SK-N-SH (cell line): ENCODE measurements around the gene NT5C1A. TPM values are rescaled to one million over a fixed set of nuclear protein-coding genes. Genes with fewer than 3 reads are reported as not detected.
A peak's percentile ranks its signal among the peaks of the same experiment; 100 is the strongest.

ENCODE experiments used
- CTCF ChIA-PET: fragments of 300-600, 350-600 bp; formaldehyde crosslinking; extraction: SDS; loops from one replicate; lab custom pipeline; 2021; lab: Yijun Ruan, JAX
- POLR2A ChIA-PET: fragments of 350-600 bp; sonication (Branson Sonifier 250); formaldehyde crosslinking; extraction: SDS; loops from one replicate; lab custom pipeline; 2020; ENCODE audit warnings: antibody characterized with exemption, inconsistent platforms; lab: Yijun Ruan, JAX
- DNase-seq: peaks from one replicate; pipeline ENCODE4 v3.0.0; 2012
- H2AFZ ChIP-seq: fragments of 200-600 bp; sonication (generic); 2 replicates; pipeline ENCODE4 v1.8.1; 2016; ENCODE audit warnings: antibody characterized with exemption, mild to moderate bottlenecking, low read depth
- H3F3A ChIP-seq: fragments of 200-600 bp; sonication (generic); replicated peaks from 2 replicates; pipeline ENCODE3; 2016; ENCODE audit warnings: antibody characterized with exemption, mild to moderate bottlenecking; ENCODE audit not compliant: insufficient read depth
- H3K27ac ChIP-seq, 2 experiments: fragments of 200-500 bp in 1 of 2; fragments of 200-600 bp in 1 of 2; sonication (Bioruptor generic) in 1 of 2; sonication (generic), shearing (Covaris generic) in 1 of 2; 2 replicates each; pipeline versions ENCODE4 v1.5.1 to v1.6.1; 2014 to 2016; ENCODE audit warnings: low read depth in 2 of 2, inconsistent platforms in 1 of 2, low read length in 1 of 2, mild to moderate bottlenecking in 1 of 2, mixed read lengths in 1 of 2
- H3K27me3 ChIP-seq: fragments of 200-600 bp; sonication (generic), shearing (Covaris generic); 2 replicates; pipeline ENCODE4 v1.6.1; 2016; ENCODE audit warnings: mixed run types; ENCODE audit not compliant: insufficient read depth
- H3K36me3 ChIP-seq, 2 experiments: fragments of 200-500 bp in 1 of 2; fragments of 200-600 bp in 1 of 2; sonication (Bioruptor generic) in 1 of 2; sonication (generic) in 1 of 2; replicated peaks in 1 of 2; 2 replicates each; pipeline versions ENCODE3 to v1.5.1; 2014 to 2016; ENCODE audit warnings: low read length in 1 of 2, mild to moderate bottlenecking in 1 of 2; ENCODE audit not compliant: insufficient read depth in 2 of 2, control insufficient read depth in 1 of 2
- H3K4me1 ChIP-seq, 2 experiments: fragments of 200-500 bp in 1 of 2; fragments of 200-600 bp in 1 of 2; sonication (Bioruptor generic) in 1 of 2; sonication (generic), shearing (Covaris generic) in 1 of 2; 2 replicates each; pipeline versions ENCODE4 v1.5.1 to v1.6.1; 2014 to 2016; ENCODE audit warnings: low read depth in 1 of 2, low read length in 1 of 2, mixed run types in 1 of 2; ENCODE audit not compliant: insufficient read depth in 2 of 2, control insufficient read depth in 1 of 2
- H3K4me2 ChIP-seq: fragments of 200-600 bp; sonication (generic), shearing (Covaris generic); 2 replicates; pipeline ENCODE4 v1.6.1; 2017; ENCODE audit warnings: mixed run types
- H3K4me3 ChIP-seq, 2 experiments: fragments of 200-500 bp in 1 of 2; fragments of 200-600 bp in 1 of 2; sonication (Bioruptor generic) in 1 of 2; sonication (generic), shearing (Covaris generic) in 1 of 2; 2 replicates each; pipeline versions ENCODE4 v1.5.1 to v1.8.1; 2014 to 2016; ENCODE audit warnings: low read depth in 2 of 2, inconsistent platforms in 1 of 2, low read length in 1 of 2, mild to moderate bottlenecking in 1 of 2, mixed read lengths in 1 of 2, moderate library complexity in 1 of 2
- H3K79me2 ChIP-seq: fragments of 200-600 bp; sonication (generic); 2 replicates; pipeline ENCODE4 v1.8.1; 2017; ENCODE audit warnings: mild to moderate bottlenecking; ENCODE audit not compliant: insufficient read depth
- H3K9ac ChIP-seq: fragments of 200-600 bp; sonication (generic); 2 replicates; pipeline ENCODE4 v1.6.1; 2017; ENCODE audit warnings: mixed run types
- H3K9me2 ChIP-seq: fragments of 200-600 bp; sonication (generic); 2 replicates; pipeline ENCODE4 v1.6.1; 2017; ENCODE audit warnings: mixed run types
- H3K9me3 ChIP-seq: fragments of 200-600 bp; sonication (generic); 2 replicates; pipeline ENCODE4 v1.6.1; 2017; ENCODE audit warnings: mixed run types, mild to moderate bottlenecking, moderate library complexity
- H4K20me1 ChIP-seq: fragments of 200-600 bp; sonication (generic); 2 replicates; pipeline ENCODE4 v1.6.1; 2017; ENCODE audit warnings: mild to moderate bottlenecking, mixed run types; ENCODE audit not compliant: insufficient read depth
- EP300 ChIP-seq, 2 experiments: IDR thresholded peaks; 2 replicates each; pipeline versions ENCODE4 v1.4.0 to v1.6.1; 2012; ENCODE audit warnings: borderline replicate concordance in 1 of 2, low read depth in 1 of 2, low read length in 1 of 2
- FOXJ3 ChIP-seq: sonication (generic); formaldehyde crosslinking; IDR thresholded peaks from 2 replicates; pipeline ENCODE4 v1.5.1; 2020; ENCODE audit warnings: mild to moderate bottlenecking, missing genetic modification reagents
- GATA2 ChIP-seq: sonication (generic); formaldehyde crosslinking; IDR thresholded peaks from 2 replicates; pipeline ENCODE4 v1.5.0; 2020; ENCODE audit warnings: mild to moderate bottlenecking, missing genetic modification reagents
- JUND ChIP-seq: IDR thresholded peaks from 2 replicates; pipeline ENCODE4 v1.4.0; 2012
- MAX ChIP-seq: IDR thresholded peaks from 2 replicates; pipeline ENCODE4 v1.4.0; 2012; ENCODE audit warnings: low read depth
- NRF1 ChIP-seq: IDR thresholded peaks from 2 replicates; pipeline ENCODE4 v1.6.1; 2012; ENCODE audit warnings: low read depth, mild to moderate bottlenecking, low read length
- PBX3 ChIP-seq: IDR thresholded peaks from 2 replicates; pipeline ENCODE4; 2012
- POLR2AphosphoS5 ChIP-seq: IDR thresholded peaks from 2 replicates; pipeline ENCODE4 v1.6.1; 2012; ENCODE audit warnings: low read depth, low read length
- RCOR1 ChIP-seq: fragments of 150-350 bp; IDR thresholded peaks from 2 replicates; pipeline ENCODE4 v1.6.1; 2017; ENCODE audit warnings: antibody characterized with exemption, low read length
- REST ChIP-seq: IDR thresholded peaks from 2 replicates; pipeline ENCODE4 v1.6.1; 2012; ENCODE audit warnings: mild to moderate bottlenecking, low read depth, low read length, moderate library complexity
- RFX5 ChIP-seq: IDR thresholded peaks from 2 replicates; pipeline ENCODE4 v1.6.1; 2012; ENCODE audit warnings: mild to moderate bottlenecking, improper control_type of control experiment, low read length
- SIN3A ChIP-seq: IDR thresholded peaks from 2 replicates; pipeline ENCODE4 v1.6.1; 2012; ENCODE audit warnings: low read depth, mild to moderate bottlenecking, low read length, moderate library complexity, borderline replicate concordance
- TAF1 ChIP-seq: IDR thresholded peaks from 2 replicates; pipeline ENCODE4 v1.6.1; 2012; ENCODE audit warnings: low read depth, mild to moderate bottlenecking, low read length, moderate library complexity, borderline replicate concordance
- TCF12 ChIP-seq: IDR thresholded peaks from 2 replicates; pipeline ENCODE4 v1.4.0; 2012
- USF1 ChIP-seq: IDR thresholded peaks from 2 replicates; pipeline ENCODE4 v1.4.0; 2012; ENCODE audit warnings: low read depth, borderline replicate concordance
- USF2 ChIP-seq: fragments of 150-350 bp; IDR thresholded peaks from 2 replicates; pipeline ENCODE4 v1.6.1; 2017; ENCODE audit warnings: antibody characterized with exemption, low read length, low read depth, borderline replicate concordance
- ZBTB33 ChIP-seq: IDR thresholded peaks from 2 replicates; pipeline ENCODE4 v1.4.0; 2012; ENCODE audit warnings: low read depth, borderline replicate concordance
- WGBS: methylation state at CpG from one replicate; pipeline ENCODE4 v1.1.6; 2017; ENCODE audit warnings: low lambda C conversion rate; 5-methylcytosine and 5-hydroxymethylcytosine counted together
- polyA plus RNA-seq, 3 experiments: library from polyadenylated mRNA; depleted of rRNA; stranded (reverse); fragments of >200 nt; gene quantifications; 2 replicates each; pipeline ENCODE4 v1.2.3, GENCODE V29; 2012

Gene NT5C1A
- polyA plus RNA-seq, 1 of the 3 experiments (the other 2 are of a cell fraction): 0.12 TPM

GRCh38 chr1:39631361-39632322 lies 40.3 kb downstream of the NT5C1A start:
- 76% methylated on average over 13 of the region's 16 CpGs for WGBS

GRCh38 chr1:39628807-39629350 lies 43.0 kb downstream of the NT5C1A start:
- ChIA-PET CTCF (interaction anchor here (1.2 kb wide), 1 partner anchor 23 kb away, joined by 4 read pairs; no protein-coding TSS in a partner anchor), POLR2A (no interaction called here)
- DNase-seq: no peak
- WGBS: 92% methylated on average over 11 of the region's 11 CpGs
- Histone ChIP-seq H3K4me3 (no peak overlapping the region), H3K27me3 (peaks cover 4% of the 10 kb centered on the region), H3K4me2 (no peak overlapping the region), H3K9ac (no peak overlapping the region), H3K4me1 (peaks cover 0 to 30% of the 10 kb centered on the region in 2 experiments; a peak in 1 of 4 replicates), H3K9me3 (no peaks in the 10 kb centered on the region), H3K9me2 (no peaks in the 10 kb centered on the region), H3F3A (no peaks in the 10 kb centered on the region), H4K20me1 (no peaks in the 10 kb centered on the region), H2AFZ (no peak overlapping the region), H3K36me3 (no peaks in the 10 kb centered on the region), H3K79me2 (no peaks in the 10 kb centered on the region), H3K27ac (no peak overlapping the region)
- TF ChIP-seq GATA2 (CRISPR knock-in tag) (no peak), ZBTB33 (no peak), REST (no peak), PBX3 (no peak)

More at GRCh38 chr1:39631361-39632322, 40.3 kb downstream of the NT5C1A start:
- Histone ChIP-seq H3F3A (no peaks in the 10 kb centered on the region), H3K9me2 (no peaks in the 10 kb centered on the region), H3K4me3 (no peak overlapping the region), H3K9ac (no peak overlapping the region), H3K4me2 (no peak overlapping the region), H3K27ac (peak overlapping the region in 1 of 2 experiments; percentile 55; a peak in 2 of 4 replicates), H3K27me3 (no peaks in the 10 kb centered on the region; the same call in 1 of the 2 replicates), H4K20me1 (no peaks in the 10 kb centered on the region), H3K4me1 (peaks cover 0 to 12% of the 10 kb centered on the region in 2 experiments; a peak in 1 of 4 replicates), H2AFZ (no peak overlapping the region), H3K9me3 (no peaks in the 10 kb centered on the region), H3K79me2 (no peaks in the 10 kb centered on the region), H3K36me3 (no peaks in the 10 kb centered on the region)
- POLR2A ChIA-PET: interaction anchor here (1.3 kb wide), 1 partner anchor 24 kb away, joined by 4 read pairs; no protein-coding TSS in a partner anchor
- no peak for TF ChIP-seq JUND
- peak in 1 of 2 experiments; percentile 22; a peak in 1 of 4 replicates for TF ChIP-seq EP300 (IDR thresholded peaks at IDR 0.05; ENCODE audit: borderline replicate concordance in 1 of 2, low read depth in 1 of 2, low read length in 1 of 2)
- TF ChIP-seq TAF1: no peak
- TF ChIP-seq RCOR1: peak; percentile 28; the same call in 1 of the 2 replicates
- TF ChIP-seq MAX: no peak
- no peak for TF ChIP-seq NRF1
- no peak for TF ChIP-seq RFX5
- TF ChIP-seq SIN3A: no peak
- no peak for TF ChIP-seq POLR2AphosphoS5
- no peak for TF ChIP-seq FOXJ3 (CRISPR knock-in tag)
- TF ChIP-seq USF1: no peak
- no peak for TF ChIP-seq USF2
- no peak for TF ChIP-seq TCF12
- DNase-seq: peak; percentile 72
- CTCF ChIA-PET: interaction anchor here (1.0 to 3.4 kb wide), 6 partner anchors 9 to 27 kb away, joined by 3 to 17 read pairs (median 4); no protein-coding TSS in a partner anchor
